Right lobe of liver (tissue), 6 donors: ENCODE data around the gene CAMK2B. TPM values are rescaled to one million over a fixed set of nuclear protein-coding genes. Genes with fewer than 3 reads are reported as not detected.

Experiments
- ATAC-seq, 4 donors: fragments of 200-7000 bp; cut with Tn5 transposase; one replicate each; pipeline ENCODE4 v1.9.1; 2020; ENCODE audit warnings: mild to moderate bottlenecking in 4 of 4, moderate library complexity in 4 of 4
- DNase-seq, 3 donors: peaks; one replicate each; pipeline ENCODE4 v3.0.0-alpha.2; 2020
- H3K27ac ChIP-seq, 3 donors: fragments of 200-600 bp; one replicate each; pipeline ENCODE4 v1.8.0; 2022
- H3K27me3 ChIP-seq, 2 donors: fragments of 200-600 bp; one replicate each; pipeline ENCODE4 v1.8.0; 2022
- H3K36me3 ChIP-seq, 4 donors: fragments of 200-600 bp; sonication (generic) in 1 of 4; one replicate each; pipeline versions ENCODE4 v1.5.1 to v1.8.0; 2017 to 2022; ENCODE audit warnings: control low read depth in 1 of 4
- H3K4me1 ChIP-seq, 4 donors: fragments of 200-600 bp; sonication (generic) in 1 of 4; one replicate each; pipeline versions ENCODE4 v1.5.1 to v1.8.0; 2017 to 2022; ENCODE audit warnings: control low read depth in 1 of 4
- H3K4me3 ChIP-seq, 3 donors: fragments of 200-600 bp; one replicate each; pipeline ENCODE4 v1.8.0; 2022
- H3K9me3 ChIP-seq, 4 donors: fragments of 200-600 bp; sonication (generic) in 1 of 4; one replicate each; pipeline versions ENCODE4 v1.5.1 to v1.8.0; 2017 to 2022; ENCODE audit warnings: control low read depth in 1 of 4
- CTCF ChIP-seq, 4 donors: fragments of 200-600 bp in 3 of 4; fragments of 450-650 bp in 1 of 4; IDR thresholded peaks; one replicate each; pipeline versions ENCODE4 v1.5.1 to v1.8.0; 2016 to 2022; ENCODE audit warnings: antibody characterized with exemption in 4 of 4, mild to moderate bottlenecking in 2 of 4
- POLR2A ChIP-seq: fragments of 450-650 bp; IDR thresholded peaks from one replicate; pipeline ENCODE4 v1.6.1; 2017; ENCODE audit warnings: antibody characterized with exemption, mild to moderate bottlenecking
- WGBS: methylation state at CpG from one replicate; pipeline ENCODE4 v1.1.6; 2018; ENCODE audit warnings: low coverage, low lambda C conversion rate; ENCODE audit not compliant: insufficient coverage; ENCODE audit errors: missing lambda C conversion rate; 5-methylcytosine and 5-hydroxymethylcytosine counted together
- intact Hi-C, 2 donors: fragments of 100-400 bp; cut with DNase I; formaldehyde crosslinking; loops; one replicate each; pipeline versions ENCODE4 v1.11.2 to v1.14.1; 2022
- total RNA-seq, 6 experiments: library from RNA; depleted of rRNA in 2 of 6; stranded (reverse); fragments of >200 nt in 2 of 6; fragmentation: NEBNext Ultra II Directional in 3 of 6; extraction: Animal tissue kit (Norgen Biotek cat#: 25700) in 3 of 6; gene quantifications; one replicate each; pipeline versions ENCODE4 v1.1.0 to v1.2.4, GENCODE V29; 2016 to 2023
- donor health status: DM: no; HTN: yes; CAD: no.
- donor health status: DM: no; HTN: no; CAD: no.
- donor health status: DM: no; HTN: no; CAD: no.
- donor health status: DM: no; HTN: yes; CAD: no.
- donor health status: DM: no; HTN: yes; CAD: no.

CAMK2B gene
- total RNA-seq, 6 experiments from 2014 or later = 2.1 to 5.1 (median 3.3) TPM

- Histone ChIP-seq H3K36me3 (no peaks in the 10 kb centered on the region), H3K4me1 (no peaks in the 10 kb centered on the region), H3K4me3 (no peak overlapping the region), H3K27me3 (no peaks in the 10 kb centered on the region), H3K9me3 (no peaks in the 10 kb centered on the region), H3K27ac (no peak overlapping the region)
- no peak for ATAC-seq
- intact Hi-C loops = loop anchor here in 1 of 2 donors (5.0 kb wide), 1 partner anchor 241 kb away; no protein-coding TSS in a partner anchor
- no peak for TF ChIP-seq POLR2A
- TF ChIP-seq CTCF (IDR thresholded peaks at IDR 0.05) = no peak
- DNase-seq = no peak
- no CpG with 5 or more reads among the region's 4 CpGs for WGBS
Observed at GRCh38 chr7:44236333-44236728, 89.1 kb downstream of the CAMK2B start.

GRCh38 chr7:44235582-44236332 lies 89.6 kb downstream of the CAMK2B start:
- intact Hi-C loops = loop anchor here in 1 of 2 donors (5.0 kb wide), 1 partner anchor 242 kb away; no protein-coding TSS in a partner anchor
- Histone ChIP-seq H3K4me3 (no peak overlapping the region), H3K4me1 (no peaks in the 10 kb centered on the region), H3K9me3 (no peaks in the 10 kb centered on the region), H3K36me3 (no peaks in the 10 kb centered on the region), H3K27ac (no peak overlapping the region), H3K27me3 (no peaks in the 10 kb centered on the region)
- ATAC-seq = no peak
- WGBS = 78% methylated on average over 3 of the region's 22 CpGs
- no peak for DNase-seq
- no peak for TF ChIP-seq POLR2A
- no peak for TF ChIP-seq CTCF (IDR thresholded peaks at IDR 0.05)

- H3K4me1 ChIP-seq = no peaks in the 10 kb centered on the region
- no peaks in the 10 kb centered on the region for H3K9me3 ChIP-seq
- H3K27ac ChIP-seq = no peak overlapping the region
- TF ChIP-seq CTCF (IDR thresholded peaks at IDR 0.05) (no peak), POLR2A (no peak)
- ATAC-seq (no peak), DNase-seq (no peak)
- intact Hi-C loops = loop anchor here in 1 of 2 donors (5.0 kb wide), 1 partner anchor 242 kb away; no protein-coding TSS in a partner anchor
- H3K36me3 ChIP-seq = no peaks in the 10 kb centered on the region
- no peaks in the 10 kb centered on the region for H3K27me3 ChIP-seq
- WGBS = 60% methylated on average over 1 of the region's 8 CpGs
- H3K4me3 ChIP-seq = no peak overlapping the region
Observed at GRCh38 chr7:44235066-44235465, 90.3 kb downstream of the CAMK2B start.

- WGBS = 77% methylated on average over 8 of the region's 22 CpGs
- DNase-seq = no peak
Observed at GRCh38 chr7:44232901-44233715, 92.3 kb downstream of the CAMK2B start.

More at GRCh38 chr7:44232901-44233715, 92.3 kb downstream of the CAMK2B start:
- Histone ChIP-seq H3K4me3 (no peak overlapping the region), H3K27me3 (no peaks in the 10 kb centered on the region), H3K27ac (no peak overlapping the region), H3K9me3 (no peaks in the 10 kb centered on the region), H3K4me1 (no peaks in the 10 kb centered on the region), H3K36me3 (no peaks in the 10 kb centered on the region)
- no peak for ATAC-seq
- intact Hi-C loops = no loop called here
- no peak for TF ChIP-seq POLR2A
- no peak for TF ChIP-seq CTCF (IDR thresholded peaks at IDR 0.05)
